ENCODE measurements around the gene ZMYND10.

ZMYND10 gene

DNA sequence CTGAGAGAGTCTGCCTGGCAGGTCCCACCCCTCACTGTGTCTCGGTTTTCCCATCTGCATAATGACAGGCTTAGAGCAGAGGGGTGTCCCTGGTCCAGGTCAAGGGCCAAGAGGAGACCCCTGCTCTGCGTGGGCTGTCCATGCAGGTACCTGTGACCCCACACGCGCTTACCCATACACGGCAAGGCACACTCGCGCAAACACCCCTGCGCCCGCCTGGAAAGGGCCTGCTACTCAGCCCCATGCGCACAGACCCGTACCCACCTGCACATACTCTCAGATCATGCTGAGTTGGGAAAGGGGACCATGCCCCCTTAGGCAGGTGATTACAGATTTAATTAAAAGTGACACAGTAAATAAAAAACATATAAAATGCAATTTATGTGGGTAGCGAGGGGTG, 37.2 kb upstream of the ZMYND10 start:
- Histone ChIP-seq H3K27me3 (ENCODE audit: control insufficient read depth, low read length) (no peaks in the 10 kb centered on the region), H3K4me1 (ENCODE audit: control insufficient read depth, low read length) (no peaks in the 10 kb centered on the region), H3K79me2 (ENCODE audit: control insufficient read depth, low read length) (no peaks in the 10 kb centered on the region), H3K4me3 (ENCODE audit: low read length) (no peak overlapping the region), H3F3A (ENCODE audit: control insufficient read depth, insufficient read depth) (no peaks in the 10 kb centered on the region), H3K36me3 (ENCODE audit: control insufficient read depth, low read length) (no peaks in the 10 kb centered on the region), H3K4me2 (ENCODE audit: low read length) (no peak overlapping the region), H3K27ac (ENCODE audit: low read depth, low read length) (no peak overlapping the region), H4K20me1 (ENCODE audit: control insufficient read depth, insufficient read depth, low read depth, low read length) (no peaks in the 10 kb centered on the region), H3K9me2 (replicated peaks; ENCODE audit: control insufficient read depth, low read length) (no peaks in the 10 kb centered on the region), H3K9me3 (ENCODE audit: control insufficient read depth, insufficient read depth, low read length) (no peaks in the 10 kb centered on the region)
- TF ChIP-seq, protein P1, sequence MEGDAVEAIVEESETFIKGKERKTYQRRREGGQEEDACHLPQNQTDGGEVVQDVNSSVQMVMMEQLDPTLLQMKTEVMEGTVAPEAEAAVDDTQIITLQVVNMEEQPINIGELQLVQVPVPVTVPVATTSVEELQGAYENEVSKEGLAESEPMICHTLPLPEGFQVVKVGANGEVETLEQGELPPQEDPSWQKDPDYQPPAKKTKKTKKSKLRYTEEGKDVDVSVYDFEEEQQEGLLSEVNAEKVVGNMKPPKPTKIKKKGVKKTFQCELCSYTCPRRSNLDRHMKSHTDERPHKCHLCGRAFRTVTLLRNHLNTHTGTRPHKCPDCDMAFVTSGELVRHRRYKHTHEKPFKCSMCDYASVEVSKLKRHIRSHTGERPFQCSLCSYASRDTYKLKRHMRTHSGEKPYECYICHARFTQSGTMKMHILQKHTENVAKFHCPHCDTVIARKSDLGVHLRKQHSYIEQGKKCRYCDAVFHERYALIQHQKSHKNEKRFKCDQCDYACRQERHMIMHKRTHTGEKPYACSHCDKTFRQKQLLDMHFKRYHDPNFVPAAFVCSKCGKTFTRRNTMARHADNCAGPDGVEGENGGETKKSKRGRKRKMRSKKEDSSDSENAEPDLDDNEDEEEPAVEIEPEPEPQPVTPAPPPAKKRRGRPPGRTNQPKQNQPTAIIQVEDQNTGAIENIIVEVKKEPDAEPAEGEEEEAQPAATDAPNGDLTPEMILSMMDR (IDR thresholded peaks at IDR 0.05; ENCODE audit: low read depth, low read length, poor library complexity, severe bottlenecking): no peak
- TF ChIP-seq EZH2phosphoT487 (IDR thresholded peaks at IDR 0.05; ENCODE audit: borderline replicate concordance, low read length): no peak

DNA sequence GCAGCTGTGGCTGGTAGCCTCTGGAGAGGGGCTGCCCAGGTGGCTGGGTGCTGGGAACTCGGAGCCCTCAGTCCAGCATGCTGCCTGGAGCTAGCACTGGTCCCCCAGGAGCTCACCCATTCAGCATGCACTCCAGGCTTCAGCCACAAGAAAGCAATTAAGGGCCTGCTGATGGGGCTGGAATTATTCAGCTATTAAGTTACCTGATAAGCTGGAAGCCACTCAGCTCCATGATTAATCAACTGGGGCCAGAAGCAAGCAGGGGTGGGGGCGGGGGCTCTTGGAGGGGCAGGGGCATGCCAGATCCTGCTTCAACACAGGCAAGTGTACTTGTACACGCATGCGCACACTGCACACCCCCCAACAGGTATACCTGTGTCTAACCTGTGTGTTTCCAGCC, 35.9 kb upstream of the ZMYND10 start:
- Histone ChIP-seq H3K27me3 (ENCODE audit: control insufficient read depth, low read length) (no peaks in the 10 kb centered on the region), H3K9me3 (ENCODE audit: control insufficient read depth, insufficient read depth, low read length) (no peaks in the 10 kb centered on the region), H3K27ac (ENCODE audit: low read depth, low read length) (no peak overlapping the region), H3K79me2 (ENCODE audit: control insufficient read depth, low read length) (no peaks in the 10 kb centered on the region), H3K4me3 (ENCODE audit: low read length) (no peak overlapping the region), H3F3A (ENCODE audit: control insufficient read depth, insufficient read depth) (no peaks in the 10 kb centered on the region), H3K36me3 (ENCODE audit: control insufficient read depth, low read length) (no peaks in the 10 kb centered on the region), H3K9me2 (replicated peaks; ENCODE audit: control insufficient read depth, low read length) (no peaks in the 10 kb centered on the region), H3K4me1 (ENCODE audit: control insufficient read depth, low read length) (no peaks in the 10 kb centered on the region), H4K20me1 (ENCODE audit: control insufficient read depth, insufficient read depth, low read depth, low read length) (no peaks in the 10 kb centered on the region), H3K4me2 (ENCODE audit: low read length) (no peak overlapping the region)
- TF ChIP-seq EZH2phosphoT487 (IDR thresholded peaks at IDR 0.05; ENCODE audit: borderline replicate concordance, low read length): no peak
- TF ChIP-seq, protein P1 (IDR thresholded peaks at IDR 0.05; ENCODE audit: low read depth, low read length, poor library complexity, severe bottlenecking): no peak

DNA sequence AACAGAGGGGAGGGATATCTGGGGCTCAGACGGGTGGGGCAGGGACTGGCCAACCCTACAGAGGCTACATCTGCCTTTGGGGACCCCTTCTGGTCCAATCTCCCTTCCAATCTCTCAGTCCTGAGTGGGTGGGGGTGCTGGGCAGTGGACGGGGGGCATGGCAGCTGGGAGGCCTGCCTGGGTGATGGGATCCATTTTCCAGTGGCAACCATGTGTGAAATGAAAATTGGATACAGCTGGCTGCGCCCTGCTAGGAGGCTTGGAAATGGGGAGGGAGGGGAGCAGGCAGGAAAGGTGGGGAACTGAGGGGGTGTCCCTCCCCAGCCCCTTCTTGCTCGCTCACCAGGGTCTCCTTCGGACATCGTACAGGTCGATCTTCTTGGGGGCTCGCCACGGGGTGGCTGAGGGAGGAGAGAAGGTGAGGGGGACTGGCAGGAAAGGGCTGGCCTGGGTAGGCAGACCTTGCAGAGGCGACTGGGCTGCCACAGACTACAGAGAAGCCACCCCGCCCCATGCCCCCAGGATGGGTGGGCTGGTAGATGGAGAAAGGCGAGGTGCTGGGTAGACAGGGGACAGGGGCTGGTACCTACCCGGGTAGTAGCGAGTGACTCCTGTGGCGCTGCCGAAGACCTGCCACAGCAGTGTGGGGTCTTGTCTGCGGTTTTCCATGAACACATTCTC, 35.0 kb upstream of the ZMYND10 start:
- TF ChIP-seq, protein P1 (IDR thresholded peaks at IDR 0.05; ENCODE audit: low read depth, low read length, poor library complexity, severe bottlenecking): no peak
- TF ChIP-seq EZH2phosphoT487 (IDR thresholded peaks at IDR 0.05; ENCODE audit: borderline replicate concordance, low read length): no peak
- H4K20me1 ChIP-seq (ENCODE audit: control insufficient read depth, insufficient read depth, low read depth, low read length): no peaks in the 10 kb centered on the region
- no peak overlapping the region for H3K4me2 ChIP-seq (ENCODE audit: low read length)
- no peaks in the 10 kb centered on the region for H3F3A ChIP-seq (ENCODE audit: control insufficient read depth, insufficient read depth)
- no peaks in the 10 kb centered on the region for H3K4me1 ChIP-seq (ENCODE audit: control insufficient read depth, low read length)
- no peaks in the 10 kb centered on the region for H3K9me2 ChIP-seq (replicated peaks; ENCODE audit: control insufficient read depth, low read length)
- no peak overlapping the region for H3K27ac ChIP-seq (ENCODE audit: low read depth, low read length)
- no peaks in the 10 kb centered on the region for H3K9me3 ChIP-seq (ENCODE audit: control insufficient read depth, insufficient read depth, low read length)
- no peaks in the 10 kb centered on the region for H3K27me3 ChIP-seq (ENCODE audit: control insufficient read depth, low read length)
- H3K4me3 ChIP-seq (ENCODE audit: low read length): no peak overlapping the region
- H3K36me3 ChIP-seq (ENCODE audit: control insufficient read depth, low read length): no peaks in the 10 kb centered on the region
- H3K79me2 ChIP-seq (ENCODE audit: control insufficient read depth, low read length): no peaks in the 10 kb centered on the region
